Measurements from ENCODE around the gene CXCL8. TPM values are rescaled to one million over a fixed set of nuclear protein-coding genes. Genes with fewer than 3 reads are reported as not detected.

Gene CXCL8
- total and polyA plus RNA-seq, 4 donors: 0.33 to 3.8 (median 1.1) TPM

GRCh38 chr4:73704314-73705055, 35.9 kb upstream of the CXCL8 start (continued):
- TF ChIP-seq CTCF (IDR thresholded peaks at IDR 0.05; ENCODE audit: low read depth, low read length, missing input control) (no peak), FOXA2 (IDR thresholded peaks at IDR 0.05) (no peak)

- H3K9me3 ChIP-seq (ENCODE audit: control insufficient read depth in 4 of 4, low read length in 3 of 4): no peaks in the 10 kb centered on the region
- H3K9ac ChIP-seq (ENCODE audit: low read depth in 1 of 2, low read length in 2 of 2): no peak overlapping the region
- no peak for TF ChIP-seq RAD21 (IDR thresholded peaks at IDR 0.05)
- peak overlapping the region in 1 of 2 donors; percentile 76 for H3K27ac ChIP-seq (ENCODE audit: low read depth in 1 of 2, low read length in 2 of 2)
- peaks cover 0 to 4% (median 0%) of the 10 kb centered on the region in 4 donors for H3K4me1 ChIP-seq (ENCODE audit: control insufficient read depth in 4 of 4, insufficient read depth in 4 of 4, low read length in 3 of 4)
- 66% methylated on average over 1 of the region's 1 CpG for WGBS
- no peaks in the 10 kb centered on the region for H3K27me3 ChIP-seq (ENCODE audit: control insufficient read depth in 4 of 4, insufficient read depth in 4 of 4, low read length in 3 of 4)
- no peaks in the 10 kb centered on the region for H3K36me3 ChIP-seq (ENCODE audit: control insufficient read depth in 4 of 4, insufficient read depth in 3 of 4, low read depth in 1 of 4, low read length in 3 of 4)
- no peak for DNase-seq (ENCODE audit: low spot score)
- no peak overlapping the region for H3K4me3 ChIP-seq (ENCODE audit: low read depth in 1 of 3, low read length in 3 of 3)
Measured at GRCh38 chr4:73705056-73705432, 35.3 kb upstream of the CXCL8 start.

- peaks cover 0 to 4% (median 0%) of the 10 kb centered on the region in 4 donors for H3K4me1 ChIP-seq (ENCODE audit: control insufficient read depth in 4 of 4, insufficient read depth in 4 of 4, low read length in 3 of 4)
- no peak overlapping the region for H3K27ac ChIP-seq (ENCODE audit: low read depth in 1 of 2, low read length in 2 of 2)
- no peaks in the 10 kb centered on the region for H3K9me3 ChIP-seq (ENCODE audit: control insufficient read depth in 4 of 4, low read length in 3 of 4)
- H3K4me3 ChIP-seq (ENCODE audit: low read depth in 1 of 3, low read length in 3 of 3): no peak overlapping the region
- no peak for DNase-seq (ENCODE audit: low spot score)
- H3K9ac ChIP-seq (ENCODE audit: low read depth in 1 of 2, low read length in 2 of 2): no peak overlapping the region
- WGBS: 78% methylated on average over 1 of the region's 1 CpG
- no peaks in the 10 kb centered on the region for H3K36me3 ChIP-seq (ENCODE audit: control insufficient read depth in 4 of 4, insufficient read depth in 3 of 4, low read depth in 1 of 4, low read length in 3 of 4)
- TF ChIP-seq NR2F2 (IDR thresholded peaks at IDR 0.05): no peak
- TF ChIP-seq SP1 (IDR thresholded peaks at IDR 0.05): no peak
- TF ChIP-seq HNF4G (IDR thresholded peaks at IDR 0.05): no peak
- no peak for TF ChIP-seq ATF3 (IDR thresholded peaks at IDR 0.05)
- TF ChIP-seq YY1 (IDR thresholded peaks at IDR 0.05): no peak
- no peak for TF ChIP-seq HNF4A (conservative IDR thresholded peaks at IDR 0.05)
- TF ChIP-seq MAX (IDR thresholded peaks at IDR 0.05): no peak
- TF ChIP-seq JUND (IDR thresholded peaks at IDR 0.05): no peak
- no peak for TF ChIP-seq FOXA1 (IDR thresholded peaks at IDR 0.05)
- no peak for TF ChIP-seq RXRA (IDR thresholded peaks at IDR 0.05)
- no peak for TF ChIP-seq EGR1 (IDR thresholded peaks at IDR 0.05; ENCODE audit: low read depth in 2 of 2)
- no peak for TF ChIP-seq GABPA (IDR thresholded peaks at IDR 0.05 in 1 of 2, conservative IDR thresholded peaks at IDR 0.05 in 1 of 2)
- TF ChIP-seq RAD21 (IDR thresholded peaks at IDR 0.05): no peak
- no peak for TF ChIP-seq ZBTB33 (IDR thresholded peaks at IDR 0.05)
- TF ChIP-seq CTCF (IDR thresholded peaks at IDR 0.05; ENCODE audit: low read depth, low read length, missing input control): no peak
- no peak for TF ChIP-seq REST (IDR thresholded peaks at IDR 0.05)
- TF ChIP-seq TAF1 (conservative IDR thresholded peaks at IDR 0.05): no peak
- no peak for TF ChIP-seq FOXA2 (IDR thresholded peaks at IDR 0.05)
- H3K27me3 ChIP-seq (ENCODE audit: control insufficient read depth in 4 of 4, insufficient read depth in 4 of 4, low read length in 3 of 4): no peaks in the 10 kb centered on the region
Measured at GRCh38 chr4:73705721-73706120, 34.6 kb upstream of the CXCL8 start.

All from liver (tissue), 9 donors.